Measurements from ENCODE around the gene GDA. TPM values are rescaled to one million over a fixed set of nuclear protein-coding genes. Genes with fewer than 3 reads are reported as not detected.
"Not testable (repeated sequence)": the region's sequence is repeated elsewhere in the genome, so short reads cannot be mapped to it uniquely, and the experiment has no call there.

Gene GDA
- total RNA-seq, 1 donor from 2014 or later = 0.22 TPM

- TF ChIP-seq, protein P1, sequence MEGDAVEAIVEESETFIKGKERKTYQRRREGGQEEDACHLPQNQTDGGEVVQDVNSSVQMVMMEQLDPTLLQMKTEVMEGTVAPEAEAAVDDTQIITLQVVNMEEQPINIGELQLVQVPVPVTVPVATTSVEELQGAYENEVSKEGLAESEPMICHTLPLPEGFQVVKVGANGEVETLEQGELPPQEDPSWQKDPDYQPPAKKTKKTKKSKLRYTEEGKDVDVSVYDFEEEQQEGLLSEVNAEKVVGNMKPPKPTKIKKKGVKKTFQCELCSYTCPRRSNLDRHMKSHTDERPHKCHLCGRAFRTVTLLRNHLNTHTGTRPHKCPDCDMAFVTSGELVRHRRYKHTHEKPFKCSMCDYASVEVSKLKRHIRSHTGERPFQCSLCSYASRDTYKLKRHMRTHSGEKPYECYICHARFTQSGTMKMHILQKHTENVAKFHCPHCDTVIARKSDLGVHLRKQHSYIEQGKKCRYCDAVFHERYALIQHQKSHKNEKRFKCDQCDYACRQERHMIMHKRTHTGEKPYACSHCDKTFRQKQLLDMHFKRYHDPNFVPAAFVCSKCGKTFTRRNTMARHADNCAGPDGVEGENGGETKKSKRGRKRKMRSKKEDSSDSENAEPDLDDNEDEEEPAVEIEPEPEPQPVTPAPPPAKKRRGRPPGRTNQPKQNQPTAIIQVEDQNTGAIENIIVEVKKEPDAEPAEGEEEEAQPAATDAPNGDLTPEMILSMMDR (IDR thresholded peaks at IDR 0.05; ENCODE audit: unreplicated experiment) = no peak
Observed at GRCh38 chr9:72276429-72276828, 127.2 kb downstream of the GDA start.

GRCh38 chr9:72278959-72279358, 129.7 kb downstream of the GDA start:
- Mint-ChIP-seq H3K4me3 (no peak overlapping the region), H3K9me3 (peaks cover 8% of the 10 kb centered on the region), H3K27me3 (ENCODE audit: low read depth) (peaks cover 2% of the 10 kb centered on the region), H3K36me3 (no peaks in the 10 kb centered on the region), H3K27ac (no peak overlapping the region), H3K4me1 (no peaks in the 10 kb centered on the region)
- no peak for DNase-seq (ENCODE audit: low spot score in 2 of 2, unreplicated experiment in 2 of 2)
- TF ChIP-seq, protein P1 (IDR thresholded peaks at IDR 0.05; ENCODE audit: unreplicated experiment) = no peak

More at GRCh38 chr9:72276429-72276828, 127.2 kb downstream of the GDA start:
- H3K4me3 Mint-ChIP-seq = no peak overlapping the region
- peaks cover 6% of the 10 kb centered on the region for H3K27me3 Mint-ChIP-seq (ENCODE audit: low read depth)
- H3K9me3 Mint-ChIP-seq = no peaks in the 10 kb centered on the region
- no peaks in the 10 kb centered on the region for H3K4me1 Mint-ChIP-seq
- DNase-seq (ENCODE audit: low spot score in 2 of 2, unreplicated experiment in 2 of 2) = no peak
- no peak overlapping the region for H3K27ac Mint-ChIP-seq
- no peaks in the 10 kb centered on the region for H3K36me3 Mint-ChIP-seq

- Mint-ChIP-seq H3K4me1 (no peaks in the 10 kb centered on the region), H3K4me3 (no peak overlapping the region), H3K27ac (no peak overlapping the region), H3K9me3 (peaks cover 10% of the 10 kb centered on the region), H3K27me3 (ENCODE audit: low read depth) (peaks cover 1% of the 10 kb centered on the region), H3K36me3 (no peaks in the 10 kb centered on the region)
- peak; percentile 37 to 79 for DNase-seq (ENCODE audit: low spot score in 2 of 2, unreplicated experiment in 2 of 2)
- TF ChIP-seq, protein P1 (IDR thresholded peaks at IDR 0.05; ENCODE audit: unreplicated experiment) = peak; percentile 84
Observed at GRCh38 chr9:72280913-72281500, 131.8 kb downstream of the GDA start.

- Mint-ChIP-seq H3K27me3 (ENCODE audit: low read depth) (no peaks in the 10 kb centered on the region), H3K4me1 (peaks cover 12% of the 10 kb centered on the region), H3K4me3 (no peak overlapping the region), H3K27ac (no peak overlapping the region), H3K9me3 (peaks cover 11% of the 10 kb centered on the region), H3K36me3 (peaks cover 1% of the 10 kb centered on the region)
- TF ChIP-seq, protein P1 (IDR thresholded peaks at IDR 0.05; ENCODE audit: unreplicated experiment) = no peak
- no peak for DNase-seq (ENCODE audit: low spot score in 2 of 2, unreplicated experiment in 2 of 2)
Observed at GRCh38 chr9:72289401-72289800, 140.2 kb downstream of the GDA start.

GRCh38 chr9:72290311-72290710, 141.1 kb downstream of the GDA start:
- H3K27ac Mint-ChIP-seq = no peak overlapping the region
- TF ChIP-seq, protein P1 (IDR thresholded peaks at IDR 0.05; ENCODE audit: unreplicated experiment) = no peak
- peaks cover 1% of the 10 kb centered on the region for H3K36me3 Mint-ChIP-seq
- peaks cover 16% of the 10 kb centered on the region for H3K4me1 Mint-ChIP-seq
- peaks cover 11% of the 10 kb centered on the region for H3K9me3 Mint-ChIP-seq
- no peak for DNase-seq (ENCODE audit: low spot score in 2 of 2, unreplicated experiment in 2 of 2)
- no peak overlapping the region for H3K4me3 Mint-ChIP-seq
- no peaks in the 10 kb centered on the region for H3K27me3 Mint-ChIP-seq (ENCODE audit: low read depth)

GRCh38 chr9:72291576-72291975, 142.3 kb downstream of the GDA start:
- peaks cover 11% of the 10 kb centered on the region for H3K9me3 Mint-ChIP-seq
- H3K27me3 Mint-ChIP-seq (ENCODE audit: low read depth) = not testable (repeated sequence)

More at GRCh38 chr9:72291576-72291975, 142.3 kb downstream of the GDA start:
- H3K27ac Mint-ChIP-seq; DNase-seq (ENCODE audit: low spot score in 2 of 2, unreplicated experiment in 2 of 2); H3K4me3 Mint-ChIP-seq; H3K36me3 Mint-ChIP-seq: not testable (repeated sequence)
- H3K4me1 Mint-ChIP-seq = peaks cover 16% of the 10 kb centered on the region

Measured in mesothelial cell of epicardium (in vitro differentiated cells).